Hindlimb muscle (tissue), 1 donor: ENCODE results near the gene ATP13A2. TPM values are rescaled to one million over a fixed set of nuclear protein-coding genes. Genes with fewer than 3 reads are reported as not detected.

Experiments
- polyA plus RNA-seq: library from polyadenylated mRNA; unstranded; fragments of 120-200 nt; gene quantifications from one replicate; pipeline ENCODE4 v1.2.1, GENCODE V29; 2013; ENCODE audit not compliant: insufficient read length

ATP13A2 gene
- polyA plus RNA-seq, 1 donor: 22.7 TPM

Other genes with a start within 250 kb of the ATP13A2 start
- gene RNU1-2, start 115.9 kb downstream of the ATP13A2 start, polyA plus RNA-seq: not detected
- 38.8 TPM for gene CROCC, start 90.0 kb downstream of the ATP13A2 start, polyA plus RNA-seq
- 70.4 TPM for gene MFAP2, start 31.3 kb downstream of the ATP13A2 start, polyA plus RNA-seq
- 105 TPM for gene SDHB, start 42.1 kb upstream of the ATP13A2 start, polyA plus RNA-seq
- gene PADI2, start 107.5 kb upstream of the ATP13A2 start, polyA plus RNA-seq: 147 TPM
- 0.31 TPM for gene PADI1, start 193.2 kb upstream of the ATP13A2 start, polyA plus RNA-seq
- gene PADI3, start 237.2 kb upstream of the ATP13A2 start, polyA plus RNA-seq: not detected